PC-3 (cell line): ENCODE measurements around the gene ADGRG6. TPM values are rescaled to one million over a fixed set of nuclear protein-coding genes. Genes with fewer than 3 reads are reported as not detected.

ENCODE experiments used
- ATAC-seq: fragments of 200-7000 bp; cut with Tn5 transposase; 2 replicates; pipeline ENCODE4 v1.9.1; 2020; ENCODE audit warnings: mild to moderate bottlenecking, moderate library complexity
- BruUV-seq: library from RNA; stranded (reverse); fragments of 400-500 nt; replicated peaks from 2 replicates; lab custom pipeline; 2021; lab: Mats Ljungman, UMichigan
- CTCF ChIA-PET: fragments of 300-600 bp; sonication (Branson Sonifier 250); formaldehyde crosslinking; loops from one replicate; lab custom pipeline; 2022; ENCODE audit warnings: antibody characterized with exemption; lab: Charles Lee
- POLR2A ChIA-PET: fragments of 300-600 bp; sonication (Branson Sonifier 250); formaldehyde crosslinking; loops from one replicate; lab custom pipeline; 2022; ENCODE audit warnings: antibody characterized with exemption; ENCODE audit not compliant: unreplicated experiment; lab: Charles Lee
- DNase-seq: peaks from one replicate; pipeline ENCODE4 v3.0.0-alpha.2; 2015
- H2AFZ ChIP-seq: fragments of 300-600 bp; sonication (generic); 2 replicates; pipeline ENCODE4 v1.6.0; 2016; ENCODE audit warnings: antibody characterized with exemption, low read length
- H3F3A ChIP-seq: fragments of 300-600 bp; sonication (generic); one replicate; pipeline ENCODE4 v1.6.0; 2017; ENCODE audit warnings: antibody characterized with exemption, low read length, control low read depth, mild to moderate bottlenecking; ENCODE audit not compliant: unreplicated experiment
- H3K27ac ChIP-seq: fragments of 300-600 bp; sonication (generic); 2 replicates; pipeline ENCODE4 v1.5.1; 2016; ENCODE audit warnings: mild to moderate bottlenecking, low read length
- H3K27me3 ChIP-seq: fragments of 300-600 bp; sonication (generic); 2 replicates; pipeline ENCODE4 v1.6.1; 2016; ENCODE audit warnings: low read length, mixed read lengths
- H3K36me3 ChIP-seq: fragments of 300-600 bp; sonication (generic); 2 replicates; pipeline ENCODE4 v1.6.1; 2016; ENCODE audit warnings: low read depth, mixed run types, low read length, mixed read lengths
- H3K4me1 ChIP-seq: fragments of 300-600 bp; sonication (generic); 2 replicates; pipeline ENCODE4 v1.5.1; 2016; ENCODE audit warnings: low read length; ENCODE audit not compliant: insufficient read depth
- H3K4me2 ChIP-seq: fragments of 300-600 bp; sonication (generic); 2 replicates; pipeline ENCODE4 v1.6.0; 2016; ENCODE audit warnings: low read length
- H3K4me3 ChIP-seq: fragments of 300-600 bp; sonication (generic); 2 replicates; pipeline ENCODE4 v1.5.1; 2016; ENCODE audit warnings: mild to moderate bottlenecking, low read length, mixed read lengths
- H3K79me2 ChIP-seq: fragments of 300-600 bp; sonication (generic); 2 replicates; pipeline ENCODE4 v1.6.1; 2017; ENCODE audit warnings: low read length, mixed read lengths
- H3K9ac ChIP-seq: fragments of 300-600 bp; sonication (generic); 2 replicates; pipeline ENCODE4 v1.6.0; 2016; ENCODE audit warnings: mild to moderate bottlenecking, low read length
- H3K9me2 ChIP-seq: fragments of 300-600 bp; sonication (generic); replicated peaks from 2 replicates; pipeline ENCODE4 v1.6.1; 2016; ENCODE audit warnings: mixed run types, low read length, mixed read lengths
- H3K9me3 ChIP-seq: fragments of 300-600 bp; sonication (generic); 2 replicates; pipeline ENCODE4 v1.6.1; 2016; ENCODE audit warnings: low read length, mixed read lengths
- H4K20me1 ChIP-seq: fragments of 300-600 bp; sonication (generic); 2 replicates; pipeline ENCODE4 v1.6.1; 2016; ENCODE audit warnings: low read length, mixed read lengths
- CTCF ChIP-seq: fragments of 300-600 bp; sonication (generic); conservative IDR thresholded peaks from 2 replicates; pipeline ENCODE4 v1.5.1; 2017; ENCODE audit warnings: antibody characterized with exemption, low read depth, mild to moderate bottlenecking, low read length
- EZH2 ChIP-seq: fragments of 300-600 bp; sonication (generic); IDR thresholded peaks from one replicate; pipeline ENCODE4 v1.6.1; 2017; ENCODE audit warnings: antibody characterized with exemption, mild to moderate bottlenecking, low read length; ENCODE audit not compliant: unreplicated experiment
- EZH2phosphoT487 ChIP-seq: fragments of 300-600 bp; sonication (generic); IDR thresholded peaks from 2 replicates; pipeline ENCODE4 v1.6.1; 2018; ENCODE audit warnings: mild to moderate bottlenecking, antibody characterized with exemption, low read length, borderline replicate concordance
- intact Hi-C: fragments of 100-400 bp; cut with micrococcal nuclease; formaldehyde crosslinking; loops from 2 replicates; pipeline ENCODE4 v1.9.0; 2023
- total RNA-seq: library from RNA; depleted of rRNA; stranded (reverse); fragments of >200 nt; gene quantifications from 2 replicates; pipeline ENCODE4 v1.2.3, GENCODE V29; 2014

The ADGRG6 gene
- total RNA-seq, 1 experiment from 2014 or later: 73.2 TPM

DNA sequence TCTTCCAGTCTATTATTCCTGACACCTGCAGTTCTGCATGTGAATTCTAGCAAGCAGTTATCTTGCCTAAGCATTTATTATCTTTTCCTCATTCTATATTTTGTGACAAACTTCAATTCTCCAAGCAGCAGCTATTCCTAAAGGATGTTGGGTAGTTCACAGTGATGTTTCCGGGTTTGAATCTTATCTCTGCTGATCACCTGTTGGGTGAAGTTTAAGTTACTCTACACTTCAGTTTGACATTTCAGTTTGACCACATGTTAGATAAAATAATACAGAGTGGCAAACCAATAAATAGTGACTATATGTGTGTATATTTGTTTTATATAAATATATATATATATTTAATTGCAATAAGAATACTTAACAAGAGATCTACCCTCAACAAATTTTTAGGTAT lies 168.6 kb downstream of the ADGRG6 start:
- H3K36me3 ChIP-seq: no peaks in the 10 kb centered on the region
- H2AFZ ChIP-seq: no peak overlapping the region
- no peaks in the 10 kb centered on the region for H3K79me2 ChIP-seq
- intact Hi-C loops: loop anchor here (5.0 to 10.0 kb wide), 4 partner anchors 222 to 474 kb away; partner anchors contain the start of gene HIVEP2
- TF ChIP-seq CTCF: no peak
- no peak for TF ChIP-seq EZH2phosphoT487
- no peak for TF ChIP-seq EZH2
- H4K20me1 ChIP-seq: no peaks in the 10 kb centered on the region
- no peak for DNase-seq
- no peak overlapping the region for H3K9ac ChIP-seq
- BruUV-seq: no TSS peak
- H3K27ac ChIP-seq: no peak overlapping the region
- no peak overlapping the region for H3K4me3 ChIP-seq
- no peaks in the 10 kb centered on the region for H3K27me3 ChIP-seq
- H3F3A ChIP-seq: no peaks in the 10 kb centered on the region
- H3K4me1 ChIP-seq: no peaks in the 10 kb centered on the region
- H3K4me2 ChIP-seq: no peak overlapping the region
- no peaks in the 10 kb centered on the region for H3K9me2 ChIP-seq
- POLR2A ChIA-PET: no interaction called here
- CTCF ChIA-PET: no interaction called here
- H3K9me3 ChIP-seq: no peaks in the 10 kb centered on the region
- ATAC-seq: no peak

- peak; percentile 78 for DNase-seq
- 0 out of 2 replicates have a peak overlapping the region, but pooled peaks have one; percentile 2 for H3K27ac ChIP-seq
- ChIA-PET POLR2A (interaction anchor here (0.6 to 0.7 kb wide), 2 partner anchors 11 to 147 kb away, joined by 3 to 13 read pairs; no protein-coding TSS in a partner anchor), CTCF (interaction anchor here (0.6 to 1.5 kb wide), 12 partner anchors 22 to 1369 kb away, joined by 3 to 16 read pairs (median 4); partner anchors contain the start of gene LTV1)
- H3F3A ChIP-seq: no peaks in the 10 kb centered on the region
- H2AFZ ChIP-seq: peak overlapping the region; percentile 69
- H3K9ac ChIP-seq: peak overlapping the region; percentile 15; the same call in 1 of the 2 replicates
- no peaks in the 10 kb centered on the region for H4K20me1 ChIP-seq
- H3K9me3 ChIP-seq: no peaks in the 10 kb centered on the region
- H3K4me2 ChIP-seq: peak overlapping the region; percentile 74
- ATAC-seq: peak; percentile 97
- intact Hi-C loops: loop anchor here (1.0 to 10.0 kb wide), 5 partner anchors 218 to 953 kb away; partner anchors contain the start of gene HIVEP2
- no peaks in the 10 kb centered on the region for H3K9me2 ChIP-seq
- peak overlapping the region; percentile 48; the same call in 1 of the 2 replicates for H3K4me3 ChIP-seq
- BruUV-seq: no TSS peak
- H3K4me1 ChIP-seq: no peaks in the 10 kb centered on the region
- H3K79me2 ChIP-seq: no peaks in the 10 kb centered on the region
- no peaks in the 10 kb centered on the region for H3K27me3 ChIP-seq
- no peaks in the 10 kb centered on the region for H3K36me3 ChIP-seq
- TF ChIP-seq EZH2: no peak
- TF ChIP-seq CTCF: peak; percentile 78
Observed at GRCh38 chr6:142474531-142475289, 172.9 kb downstream of the ADGRG6 start.

GRCh38 chr6:142476452-142476851 lies 174.6 kb downstream of the ADGRG6 start:
- ChIA-PET POLR2A (no interaction called here), CTCF (no interaction called here)
- no peak overlapping the region for H3K4me2 ChIP-seq
- TF ChIP-seq EZH2: no peak
- H3K9ac ChIP-seq: no peak overlapping the region
- no peak overlapping the region for H3K4me3 ChIP-seq
- H3K9me2 ChIP-seq: no peaks in the 10 kb centered on the region
- no peaks in the 10 kb centered on the region for H3K9me3 ChIP-seq
- no peaks in the 10 kb centered on the region for H3K27me3 ChIP-seq
- ATAC-seq (no peak), DNase-seq (no peak)
- no peak overlapping the region for H2AFZ ChIP-seq
- no peak overlapping the region for H3K27ac ChIP-seq
- no TSS peak for BruUV-seq
- H3F3A ChIP-seq: no peaks in the 10 kb centered on the region
- intact Hi-C loops: loop anchor here (10.0 kb wide), 3 partner anchors 322 to 468 kb away; partner anchors contain the start of gene HIVEP2
- no peaks in the 10 kb centered on the region for H4K20me1 ChIP-seq
- H3K4me1 ChIP-seq: no peaks in the 10 kb centered on the region
- no peaks in the 10 kb centered on the region for H3K36me3 ChIP-seq
- H3K79me2 ChIP-seq: no peaks in the 10 kb centered on the region
